Kasumi-1 (cell line): ENCODE data around the gene L3MBTL2.

Experiments
- DNase-seq, 2 experiments: peaks; one replicate each; lab custom pipeline; 2025; lab: John Stamatoyannopoulos, UW

Gene L3MBTL2

DNA sequence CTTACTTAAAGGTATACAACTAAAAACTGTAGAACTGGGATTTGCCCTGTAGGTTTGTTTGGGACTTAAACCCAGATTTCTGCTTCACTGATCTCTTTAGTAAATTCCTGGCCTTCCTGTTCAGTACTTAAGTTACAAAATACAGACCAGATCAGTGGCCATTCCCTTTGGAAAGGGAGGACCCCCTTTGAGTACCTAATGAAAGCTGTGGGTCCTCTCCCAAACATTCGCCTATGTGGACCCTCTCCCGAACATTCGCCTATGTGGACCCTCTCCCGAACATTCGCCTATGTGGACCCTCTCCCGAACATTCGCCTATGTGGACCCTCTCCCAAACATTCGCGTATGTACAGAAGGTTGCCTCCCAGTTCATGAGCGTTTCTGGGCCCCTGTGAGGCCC lies 10.3 kb downstream of the L3MBTL2 start:
- DNase-seq = no peak

DNA sequence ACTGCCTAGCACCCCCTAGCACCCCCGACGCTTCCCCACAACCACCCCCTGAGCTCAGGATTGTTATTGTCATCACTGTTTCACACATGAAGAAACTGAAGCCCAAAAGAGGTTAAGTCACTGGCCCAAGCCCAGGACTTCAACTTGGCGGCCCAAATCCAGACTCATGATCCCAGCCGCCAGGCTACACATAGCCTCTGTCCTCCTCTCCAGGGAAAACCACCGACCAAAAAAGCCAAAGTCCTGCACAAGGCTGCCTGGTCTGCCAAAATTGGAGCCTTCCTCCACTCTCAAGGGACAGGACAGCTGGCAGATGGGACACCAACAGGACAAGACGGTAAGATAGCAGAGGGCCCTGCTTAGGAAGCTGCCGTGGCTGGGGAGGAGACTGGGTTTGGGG lies 10.8 kb downstream of the L3MBTL2 start:
- no peak for DNase-seq

DNA sequence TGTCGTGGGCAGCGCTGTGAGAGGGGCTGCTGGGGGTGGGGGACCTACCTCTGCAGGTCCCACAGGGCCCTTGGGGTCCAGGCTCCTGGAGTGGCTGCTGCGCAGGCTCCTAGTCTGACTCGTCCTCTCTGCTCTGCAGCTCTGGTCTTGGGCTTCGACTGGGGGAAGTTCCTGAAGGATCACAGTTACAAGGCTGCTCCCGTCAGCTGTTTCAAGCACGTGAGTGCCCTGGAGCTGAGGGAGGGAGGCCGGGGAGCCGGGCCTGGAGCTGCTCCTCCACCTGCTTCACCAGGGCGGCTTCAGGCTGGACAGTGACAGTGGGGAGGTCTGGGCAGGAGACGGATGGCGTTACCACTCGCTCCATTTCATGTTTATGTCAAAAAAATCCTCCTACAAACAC lies 11.9 kb downstream of the L3MBTL2 start:
- no peak for DNase-seq

DNA sequence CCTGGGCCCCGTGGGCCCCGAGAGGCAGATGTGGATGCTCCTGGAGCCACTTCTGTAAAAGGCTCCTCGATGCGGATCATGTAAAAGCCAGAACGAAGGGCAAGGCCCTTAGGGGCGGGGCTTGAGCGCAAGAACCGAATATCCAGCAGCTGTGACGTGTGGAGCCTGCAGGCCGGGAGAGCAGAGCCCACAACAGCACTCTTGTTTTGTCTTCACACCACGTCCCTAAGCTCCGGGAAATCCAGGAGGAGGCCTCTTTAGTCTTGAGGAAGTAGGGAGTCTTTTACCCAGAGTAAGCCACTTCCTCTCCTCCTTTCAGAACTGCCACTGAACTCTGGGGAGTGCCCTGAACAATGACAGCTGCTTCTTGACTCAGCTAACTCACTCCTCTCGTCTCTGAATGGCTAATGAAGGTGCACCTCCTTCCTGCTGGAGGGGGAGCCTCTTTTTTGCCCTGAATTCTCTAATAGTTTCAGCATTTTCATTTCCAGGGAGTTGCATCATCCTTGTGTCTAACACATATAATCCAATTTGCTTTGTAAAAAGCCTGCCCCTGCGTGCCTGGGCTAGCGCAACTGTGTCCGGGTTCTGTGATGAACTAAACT lies 12.5 kb downstream of the L3MBTL2 start:
- peak; percentile 98 for DNase-seq

GRCh38 chr22:41222846-41223507 lies 17.9 kb downstream of the L3MBTL2 start:
- no peak for DNase-seq

DNA sequence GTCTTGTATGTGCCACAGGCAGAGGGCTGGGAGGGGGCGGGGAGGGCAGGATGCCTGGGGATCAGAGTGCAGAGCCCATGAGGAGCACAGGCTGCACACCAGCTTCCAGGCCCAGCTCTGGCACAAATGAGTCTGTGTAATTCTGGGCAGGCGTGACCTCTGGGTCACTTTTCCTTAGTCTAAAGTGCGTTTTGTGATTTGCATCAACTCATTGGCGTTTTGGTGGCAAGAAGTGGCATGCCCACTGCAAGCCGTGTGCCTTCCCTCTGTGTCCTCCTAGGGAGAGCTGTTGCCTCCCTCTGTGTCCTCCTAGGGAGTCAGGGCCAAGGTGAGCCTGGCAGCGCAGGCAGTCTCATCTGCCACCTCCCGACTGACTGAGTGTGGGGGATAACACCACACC lies 18.4 kb downstream of the L3MBTL2 start:
- no peak for DNase-seq

DNA sequence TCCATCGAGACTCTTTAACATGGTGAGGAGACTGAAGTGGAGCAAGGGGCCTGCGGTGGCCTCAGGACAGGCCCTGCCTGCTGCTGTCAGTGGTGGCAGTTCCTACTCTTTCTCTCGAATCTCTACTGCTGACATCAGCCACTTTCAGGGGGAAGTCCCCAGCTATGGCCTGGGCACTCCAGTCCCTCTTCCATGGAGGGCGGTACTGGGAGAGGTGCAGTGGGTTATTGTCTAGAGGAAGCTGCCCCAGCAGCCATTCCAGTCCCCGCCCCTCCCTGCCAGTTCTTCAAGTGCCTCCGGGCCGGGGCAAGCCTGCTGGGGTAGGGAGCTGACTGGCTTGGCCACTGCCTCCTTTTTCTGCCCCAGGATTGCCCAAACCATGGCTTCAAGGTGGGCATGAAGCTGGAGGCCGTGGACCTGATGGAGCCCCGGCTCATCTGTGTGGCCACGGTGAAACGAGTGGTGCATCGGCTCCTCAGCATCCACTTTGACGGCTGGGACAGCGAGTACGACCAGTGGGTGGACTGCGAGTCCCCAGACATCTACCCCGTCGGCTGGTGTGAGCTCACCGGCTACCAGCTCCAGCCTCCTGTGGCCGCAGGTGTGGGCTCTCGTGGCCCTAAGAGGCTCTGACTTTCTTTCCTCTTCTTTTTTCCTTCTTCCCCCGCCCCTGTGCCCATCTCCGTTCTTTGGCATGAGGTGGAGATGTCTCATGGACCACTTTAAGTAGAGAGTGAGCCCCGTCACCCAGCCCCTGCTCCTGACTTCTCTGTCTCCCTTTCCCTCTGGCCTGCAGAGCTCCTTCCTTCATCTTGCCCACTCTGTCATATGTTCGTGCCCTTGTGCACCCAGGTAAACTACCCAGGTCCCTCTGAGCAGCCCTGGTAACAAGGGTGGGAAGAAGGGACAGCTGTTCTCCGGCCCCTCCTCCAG lies 21.9 kb downstream of the L3MBTL2 start:
- no peak for DNase-seq

GRCh38 chr22:41229215-41229614 lies 24.1 kb downstream of the L3MBTL2 start:
- no peak for DNase-seq

- DNase-seq = peak; percentile 33 to 39
Observed at GRCh38 chr22:41229730-41230400, 24.8 kb downstream of the L3MBTL2 start.

GRCh38 chr22:41230401-41230785 lies 25.3 kb downstream of the L3MBTL2 start:
- no peak for DNase-seq

- no peak for DNase-seq
Observed at GRCh38 chr22:41231369-41231768, 26.3 kb downstream of the L3MBTL2 start.

DNA sequence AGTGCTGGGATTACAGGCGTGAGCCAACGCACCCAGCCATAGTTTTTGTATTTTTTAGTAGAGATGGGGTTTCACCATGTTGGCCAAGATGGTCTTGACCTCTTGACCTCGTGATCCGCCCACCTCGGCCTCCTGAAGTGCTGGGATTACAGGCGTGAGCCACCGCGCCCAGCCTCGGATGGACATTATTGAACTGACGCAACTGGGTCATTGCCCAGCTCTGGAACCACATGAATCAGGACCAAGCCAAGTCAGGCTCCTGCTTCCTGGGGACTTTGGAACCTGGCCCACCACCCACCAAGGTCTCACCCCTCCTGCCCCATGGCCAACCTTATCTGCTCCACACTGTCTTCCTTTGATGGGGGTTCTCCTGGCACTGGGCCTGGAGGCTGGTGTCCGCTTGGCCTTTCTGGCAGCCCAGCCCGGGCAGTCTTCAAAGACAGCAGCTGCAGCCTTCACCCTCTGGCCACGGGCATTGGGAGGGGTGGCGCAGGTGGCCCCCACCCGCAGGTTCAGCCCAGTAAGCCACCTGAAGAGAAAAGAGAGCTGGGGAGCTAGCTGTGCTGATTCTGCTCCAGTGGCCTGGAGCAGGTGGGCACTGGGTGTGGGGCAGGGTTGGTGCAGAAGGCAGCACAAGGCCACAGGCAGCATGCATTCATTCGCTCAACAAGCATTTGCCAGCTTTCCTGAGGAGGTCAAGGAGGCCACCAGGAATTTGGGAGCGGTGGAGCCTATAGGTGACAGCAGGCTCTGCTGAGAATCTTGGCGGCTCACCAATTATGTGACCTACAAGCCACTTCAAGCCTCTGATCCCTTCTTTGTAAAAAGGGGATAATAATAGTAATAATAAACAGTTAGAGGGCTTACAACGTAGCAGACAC lies 29.9 kb downstream of the L3MBTL2 start:
- DNase-seq = no peak

- no peak for DNase-seq
Observed at GRCh38 chr22:41237036-41237706, 32.1 kb downstream of the L3MBTL2 start.

- peak; percentile 35 to 65 for DNase-seq
Observed at GRCh38 chr22:41237707-41238569, 32.8 kb downstream of the L3MBTL2 start.

DNA sequence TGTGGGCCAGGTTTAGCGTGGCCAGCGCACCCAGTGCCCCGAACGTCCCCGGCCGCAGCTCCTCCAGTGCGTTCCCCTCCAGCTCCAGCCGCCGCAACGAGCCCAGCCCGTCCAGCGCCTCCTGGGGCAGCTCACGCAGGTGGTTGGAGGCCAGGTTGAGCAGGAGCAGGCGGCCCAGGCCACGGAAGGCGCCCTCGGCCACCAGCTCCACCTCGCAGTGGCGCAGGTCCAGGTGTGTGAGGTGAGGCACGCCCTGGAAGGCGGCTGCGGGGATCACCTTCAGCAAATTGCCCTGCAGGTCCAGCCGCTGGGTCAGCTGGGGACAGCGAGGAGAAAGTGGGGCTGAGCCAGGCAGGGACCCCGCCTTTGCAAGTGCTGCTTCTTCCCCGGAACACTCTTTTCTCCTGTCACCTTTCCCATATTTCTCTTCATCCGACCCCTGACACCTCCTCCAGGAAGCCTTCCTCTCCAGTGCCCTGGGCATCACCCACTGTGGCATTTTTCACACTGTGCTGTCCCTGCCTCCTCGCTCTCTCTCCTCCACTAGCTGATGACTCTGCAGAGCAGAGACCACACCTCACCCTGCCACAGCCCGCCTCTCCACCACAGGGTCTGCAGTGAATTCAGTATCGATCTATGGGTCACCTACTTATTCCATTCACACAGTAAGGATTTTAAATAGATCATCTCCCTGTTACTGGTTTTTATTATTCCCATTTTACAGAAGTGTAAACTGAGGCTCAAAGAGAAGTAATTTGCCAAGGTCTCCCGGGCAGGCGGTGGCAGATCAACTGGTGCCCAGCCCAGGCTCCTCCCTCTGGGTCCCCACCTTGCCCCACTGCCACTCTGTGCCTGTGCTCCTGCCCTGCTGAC lies 33.7 kb downstream of the L3MBTL2 start:
- DNase-seq = no peak

GRCh38 chr22:41239443-41240128 lies 34.5 kb downstream of the L3MBTL2 start:
- no peak for DNase-seq

- DNase-seq = no peak
Observed at GRCh38 chr22:41240377-41241132, 35.4 kb downstream of the L3MBTL2 start, which contains the start of gene CHADL. TSS of gene CHADL (minus strand) at chr22:41240931. CDS start at chr22:41240881, 50 bp downstream.
